Thoracic aorta (tissue), 2 donors: Measurements from ENCODE around the gene PLEKHG5. TPM values are rescaled to one million over a fixed set of nuclear protein-coding genes. Genes with fewer than 3 reads are reported as not detected.

Experiments
- ATAC-seq: fragments of 150-250 bp; one replicate; pipeline ENCODE4 v1.8.0; 2017; ENCODE audit warnings: low read depth; ENCODE audit not compliant: insufficient number of reproducible peaks, low FRiP score
- DNase-seq: peaks from one replicate; pipeline ENCODE4 v3.0.0-alpha.2; 2020; ENCODE audit warnings: low spot score
- H3K27ac ChIP-seq, 2 donors: fragments of 200-600 bp; sonication (generic); 1 replicate in 1 of 2; 2 replicates in 1 of 2; pipeline ENCODE4 v1.5.1; 2016; ENCODE audit warnings: mild to moderate bottlenecking in 2 of 2, moderate library complexity in 2 of 2
- H3K27me3 ChIP-seq: fragments of 200-600 bp; sonication (generic); replicated peaks from 2 replicates; pipeline ENCODE4 v1.6.0; 2016; ENCODE audit warnings: mild to moderate bottlenecking; ENCODE audit not compliant: insufficient read depth
- H3K36me3 ChIP-seq: fragments of 200-600 bp; sonication (generic); one replicate; pipeline ENCODE4 v1.5.1; 2016
- H3K4me1 ChIP-seq, 2 donors: fragments of 200-600 bp; sonication (generic); 1 replicate in 1 of 2; 2 replicates in 1 of 2; pipeline versions ENCODE4 v1.5.1 to v1.6.0; 2016; ENCODE audit warnings: low read depth in 2 of 2, mild to moderate bottlenecking in 1 of 2; ENCODE audit not compliant: control insufficient read depth in 1 of 2
- H3K4me3 ChIP-seq: fragments of 200-600 bp; sonication (generic); 2 replicates; pipeline ENCODE4 v1.5.1; 2016; ENCODE audit warnings: mild to moderate bottlenecking
- H3K9me3 ChIP-seq: fragments of 200-600 bp; sonication (generic); 2 replicates; pipeline ENCODE4 v1.5.1; 2016
- CTCF ChIP-seq: fragments of 200-600 bp; sonication (generic); IDR thresholded peaks from one replicate; pipeline ENCODE4 v1.5.1; 2019; ENCODE audit warnings: antibody characterized with exemption
- total RNA-seq, 2 donors: library from RNA; depleted of rRNA; stranded (reverse); fragments of >200 nt; gene quantifications; one replicate each; pipeline versions ENCODE4 v1.1.0 to v1.2.3, GENCODE V29; 2016

Gene PLEKHG5
- total RNA-seq, 2 donors from 2014 or later, result 23.4 to 32.9 TPM

- Histone ChIP-seq H3K4me1 (peaks cover 0 to 22% of the 10 kb centered on the region in 2 donors), H3K9me3 (no peaks in the 10 kb centered on the region), H3K27me3 (peaks cover 10% of the 10 kb centered on the region), H3K36me3 (no peaks in the 10 kb centered on the region), H3K4me3 (no peak overlapping the region), H3K27ac (no peak overlapping the region)
- DNase-seq, result no peak
- TF ChIP-seq CTCF, result no peak
- no peak for ATAC-seq
These were observed 41.4 kb downstream of the PLEKHG5 start for GRCh38 chr1:6450005-6450450.

- no peak for DNase-seq
- H3K4me1 ChIP-seq, result peaks cover 0 to 14% of the 10 kb centered on the region in 2 donors
- no peaks in the 10 kb centered on the region for H3K36me3 ChIP-seq
- H3K9me3 ChIP-seq, result no peaks in the 10 kb centered on the region
- TF ChIP-seq CTCF, result no peak
- no peak overlapping the region for H3K27ac ChIP-seq
- peaks cover 10% of the 10 kb centered on the region for H3K27me3 ChIP-seq
- peak overlapping the region; percentile 50 for H3K4me3 ChIP-seq
- ATAC-seq, result no peak
These were observed 42.5 kb downstream of the PLEKHG5 start for GRCh38 chr1:6448749-6449631.

GRCh38 chr1:6447818-6448748, 43.4 kb downstream of the PLEKHG5 start:
- Histone ChIP-seq H3K4me1 (peaks cover 0 to 14% of the 10 kb centered on the region in 2 donors), H3K9me3 (no peaks in the 10 kb centered on the region), H3K27me3 (peaks cover 10% of the 10 kb centered on the region), H3K36me3 (no peaks in the 10 kb centered on the region), H3K27ac (no peak overlapping the region), H3K4me3 (peak overlapping the region; percentile 50)
- ATAC-seq, result no peak
- no peak for DNase-seq
- no peak for TF ChIP-seq CTCF

- H3K9me3 ChIP-seq, result no peaks in the 10 kb centered on the region
- peaks cover 0 to 14% of the 10 kb centered on the region in 2 donors for H3K4me1 ChIP-seq
- no peak overlapping the region for H3K27ac ChIP-seq
- no peak for DNase-seq
- no peak for ATAC-seq
- TF ChIP-seq CTCF, result no peak
- no peaks in the 10 kb centered on the region for H3K36me3 ChIP-seq
- peaks cover 10% of the 10 kb centered on the region for H3K27me3 ChIP-seq
- H3K4me3 ChIP-seq, result no peak overlapping the region
These were observed 44.2 kb downstream of the PLEKHG5 start for GRCh38 chr1:6447016-6447817.
